NB4 (cell line): Measurements from ENCODE around the gene GABPA.
"Not testable (repeated sequence)": the region's sequence is repeated elsewhere in the genome, so short reads cannot be mapped to it uniquely, and the experiment has no call there.

Experiments
- DNase-seq: peaks from one replicate; pipeline ENCODE4 v3.0.0; 2010; ENCODE audit warnings: low read depth
- H3K4me3 ChIP-seq: one replicate; pipeline ENCODE4 v1.5.1; 2011; ENCODE audit warnings: mild to moderate bottlenecking, low read depth, low read length, moderate library complexity
- CTCF ChIP-seq: IDR thresholded peaks from one replicate; pipeline ENCODE4 v1.5.1; 2012; ENCODE audit warnings: low read depth, low read length
- MAX ChIP-seq: IDR thresholded peaks from 2 replicates; pipeline ENCODE4 v1.6.1; 2011; ENCODE audit warnings: low read depth, low read length
- MYC ChIP-seq: IDR thresholded peaks from 2 replicates; pipeline ENCODE4 v1.6.1; 2011; ENCODE audit warnings: low read depth, low read length
- POLR2A ChIP-seq: IDR thresholded peaks from 2 replicates; pipeline ENCODE4 v1.6.1; 2011; ENCODE audit warnings: mild to moderate bottlenecking; ENCODE audit not compliant: insufficient read length; ENCODE audit errors: extremely low read depth

GABPA gene

GRCh38 chr21:25734904-25735645 is at the start of gene GABPA, which contains the start of gene ATP5PF:
TSS of gene GABPA (plus strand) at chr21:25734972. CDS start at chr21:25741599, 6,627 bp downstream.
TSS of gene ATP5PF (minus strand) at chr21:25734904. CDS start at chr21:25729794, 5,110 bp downstream.
- peak within 1 kb of the TSS; percentile 98 for H3K4me3 ChIP-seq

DNA sequence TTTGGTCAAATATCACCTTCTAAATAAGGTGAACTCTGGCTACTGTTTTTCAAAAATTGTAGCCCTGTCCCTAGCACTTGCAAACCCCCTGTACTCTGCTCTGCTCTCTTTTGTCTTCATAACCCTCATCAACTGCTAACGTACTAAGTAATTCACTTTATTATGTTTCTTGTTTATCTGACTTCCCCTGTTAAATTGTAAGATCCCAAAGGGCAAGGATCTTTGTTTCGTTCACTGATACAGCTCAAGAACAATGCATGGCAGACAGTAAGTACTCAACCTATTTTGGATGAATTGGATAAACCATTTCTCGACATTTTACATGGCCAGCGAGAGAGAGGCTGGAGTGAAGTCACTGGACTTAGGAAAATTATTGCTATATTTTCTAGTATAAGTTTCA is 47.0 kb upstream of the GABPA start:
- DNase-seq: no peak
- TF ChIP-seq CTCF (no peak), POLR2A (no peak), MAX (no peak), MYC (no peak)
- no peak overlapping the region for H3K4me3 ChIP-seq

More at GRCh38 chr21:25734904-25735645, at the start of gene GABPA, which contains the start of gene ATP5PF:
- peak; percentile 98 for DNase-seq
- TF ChIP-seq MYC (peak; percentile 88), POLR2A (peak; percentile 11), CTCF (no peak), MAX (peak; percentile 71)

DNA sequence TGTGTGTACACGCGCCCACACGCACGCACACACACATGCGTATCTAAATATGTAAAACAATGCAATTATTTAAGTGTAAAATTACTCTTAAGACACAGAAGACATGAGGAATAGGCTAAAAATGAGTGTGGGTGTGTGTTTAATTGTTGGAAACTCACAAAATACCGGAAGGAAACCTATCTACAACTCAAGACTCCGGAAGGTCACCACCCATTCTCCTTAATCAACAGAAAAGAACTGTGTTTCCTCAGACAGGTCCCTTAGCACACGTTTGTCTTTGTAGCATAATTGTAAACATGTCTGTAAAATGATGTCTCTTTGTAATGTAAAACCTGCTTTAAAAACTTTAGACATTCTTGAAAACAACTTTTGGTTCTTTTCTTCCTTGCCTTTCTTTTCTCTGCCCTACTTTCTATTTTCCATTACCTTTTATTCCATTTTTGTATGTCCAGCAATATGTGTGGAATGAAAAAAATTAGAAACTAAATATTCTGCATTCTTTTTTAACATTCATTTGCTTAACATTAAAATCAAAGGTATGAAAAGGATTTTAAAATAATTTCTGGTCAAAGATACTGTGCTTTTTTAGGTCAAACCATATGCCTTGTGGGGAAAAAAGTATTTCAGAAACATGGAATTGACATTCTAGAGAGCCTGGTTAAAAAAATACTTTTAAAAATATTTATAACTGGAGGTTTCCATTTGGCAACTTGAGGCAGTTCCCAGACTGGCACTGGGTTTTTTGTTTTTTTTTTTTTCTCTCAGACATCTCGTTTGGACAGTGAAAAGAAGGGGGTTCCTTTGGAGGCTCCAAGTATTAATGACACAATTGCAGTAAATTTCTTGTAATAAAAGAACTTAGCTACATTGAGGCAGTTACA is 46.3 kb upstream of the GABPA start:
- no peak for TF ChIP-seq MYC
- no peak for TF ChIP-seq MAX
- TF ChIP-seq POLR2A: no peak
- no peak for TF ChIP-seq CTCF
- H3K4me3 ChIP-seq: no peak overlapping the region
- no peak for DNase-seq

GRCh38 chr21:25689226-25689625 is 45.5 kb upstream of the GABPA start:
- H3K4me3 ChIP-seq: no peak overlapping the region
- DNase-seq: no peak
- TF ChIP-seq POLR2A (no peak), MYC (no peak), MAX (no peak), CTCF (no peak)

GRCh38 chr21:25691976-25692375 is 42.8 kb upstream of the GABPA start:
- no peak for TF ChIP-seq POLR2A
- TF ChIP-seq MAX: no peak
- no peak for TF ChIP-seq CTCF
- H3K4me3 ChIP-seq: no peak overlapping the region

GRCh38 chr21:25695461-25695860 is 39.3 kb upstream of the GABPA start:
- DNase-seq: not testable (repeated sequence)

More at GRCh38 chr21:25691976-25692375, 42.8 kb upstream of the GABPA start:
- DNase-seq: no peak

More at GRCh38 chr21:25695461-25695860, 39.3 kb upstream of the GABPA start:
- H3K4me3 ChIP-seq: not testable (repeated sequence)
